ENCODE results near the gene CFAP161.

Gene CFAP161

GRCh38 chr15:81185631-81186295 is 51.7 kb downstream of the CFAP161 start:
- TF ChIP-seq CTCF (IDR thresholded peaks at IDR 0.05; ENCODE audit: low read length, missing control alignments), result no peak
- H3K4me3 ChIP-seq (replicated peaks; ENCODE audit: low read depth, low read length), result no peak overlapping the region
- no peak for DNase-seq (ENCODE audit: low read depth)

GRCh38 chr15:81188354-81188753 is 54.3 kb downstream of the CFAP161 start:
- DNase-seq (ENCODE audit: low read depth), result no peak
- no peak overlapping the region for H3K4me3 ChIP-seq (replicated peaks; ENCODE audit: low read depth, low read length)
- TF ChIP-seq CTCF (IDR thresholded peaks at IDR 0.05; ENCODE audit: low read length, missing control alignments), result no peak

- no peak overlapping the region for H3K4me3 ChIP-seq (replicated peaks; ENCODE audit: low read depth, low read length)
- no peak for TF ChIP-seq CTCF (IDR thresholded peaks at IDR 0.05; ENCODE audit: low read length, missing control alignments)
These were observed 55.7 kb downstream of the CFAP161 start for GRCh38 chr15:81189583-81190283.

GRCh38 chr15:81190922-81191507 is 56.9 kb downstream of the CFAP161 start:
- H3K4me3 ChIP-seq (replicated peaks; ENCODE audit: low read depth, low read length), result no peak overlapping the region
- DNase-seq (ENCODE audit: low read depth), result no peak
- no peak for TF ChIP-seq CTCF (IDR thresholded peaks at IDR 0.05; ENCODE audit: low read length, missing control alignments)

More at GRCh38 chr15:81189583-81190283, 55.7 kb downstream of the CFAP161 start:
- DNase-seq (ENCODE audit: low read depth), result peak; percentile 99

GRCh38 chr15:81191701-81192100 is 57.6 kb downstream of the CFAP161 start:
- no peak for TF ChIP-seq CTCF (IDR thresholded peaks at IDR 0.05; ENCODE audit: low read length, missing control alignments)
- no peak for DNase-seq (ENCODE audit: low read depth)
- H3K4me3 ChIP-seq (replicated peaks; ENCODE audit: low read depth, low read length), result no peak overlapping the region

- H3K4me3 ChIP-seq (replicated peaks; ENCODE audit: low read depth, low read length), result no peak overlapping the region
- no peak for TF ChIP-seq CTCF (IDR thresholded peaks at IDR 0.05; ENCODE audit: low read length, missing control alignments)
- no peak for DNase-seq (ENCODE audit: low read depth)
These were observed 60.7 kb downstream of the CFAP161 start for GRCh38 chr15:81194723-81195122.
